ENCODE data around the gene ETS1.

GRCh38 chr11:128515086-128515485 is 72.3 kb downstream of the ETS1 start:
- TF ChIP-seq, protein P1, sequence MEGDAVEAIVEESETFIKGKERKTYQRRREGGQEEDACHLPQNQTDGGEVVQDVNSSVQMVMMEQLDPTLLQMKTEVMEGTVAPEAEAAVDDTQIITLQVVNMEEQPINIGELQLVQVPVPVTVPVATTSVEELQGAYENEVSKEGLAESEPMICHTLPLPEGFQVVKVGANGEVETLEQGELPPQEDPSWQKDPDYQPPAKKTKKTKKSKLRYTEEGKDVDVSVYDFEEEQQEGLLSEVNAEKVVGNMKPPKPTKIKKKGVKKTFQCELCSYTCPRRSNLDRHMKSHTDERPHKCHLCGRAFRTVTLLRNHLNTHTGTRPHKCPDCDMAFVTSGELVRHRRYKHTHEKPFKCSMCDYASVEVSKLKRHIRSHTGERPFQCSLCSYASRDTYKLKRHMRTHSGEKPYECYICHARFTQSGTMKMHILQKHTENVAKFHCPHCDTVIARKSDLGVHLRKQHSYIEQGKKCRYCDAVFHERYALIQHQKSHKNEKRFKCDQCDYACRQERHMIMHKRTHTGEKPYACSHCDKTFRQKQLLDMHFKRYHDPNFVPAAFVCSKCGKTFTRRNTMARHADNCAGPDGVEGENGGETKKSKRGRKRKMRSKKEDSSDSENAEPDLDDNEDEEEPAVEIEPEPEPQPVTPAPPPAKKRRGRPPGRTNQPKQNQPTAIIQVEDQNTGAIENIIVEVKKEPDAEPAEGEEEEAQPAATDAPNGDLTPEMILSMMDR (tag by site-specific recombination; IDR thresholded peaks at IDR 0.05): no peak
- TF ChIP-seq PRDM10 (tag by site-specific recombination; IDR thresholded peaks at IDR 0.05) (no peak), ZNF585B (tag by site-specific recombination; IDR thresholded peaks at IDR 0.05) (no peak), ZBTB11 (tag by site-specific recombination; conservative IDR thresholded peaks at IDR 0.05; ENCODE audit: low read depth) (no peak), ZNF157 (tag by site-specific recombination; IDR thresholded peaks at IDR 0.05) (no peak)

All from HEK293 (cell line).